Kidney (tissue), 14 donors: ENCODE measurements around the gene DIS3L2. TPM values are rescaled to one million over a fixed set of nuclear protein-coding genes. Genes with fewer than 3 reads are reported as not detected.

Experiments used
- DNase-seq, 5 donors: peaks; one replicate each; pipeline ENCODE4 v3.0.0-alpha.2; 2013 to 2020
- FAIRE-seq: peaks from 2 replicates; lab custom pipeline; 2012; peaks lifted over from hg19 to GRCh38; lab: Jason Lieb, UNC
- H3K27ac ChIP-seq, 2 donors: one replicate each; pipeline ENCODE4 v1.7.0; 2013; ENCODE audit warnings: low read depth in 2 of 2, low read length in 2 of 2, inconsistent platforms in 1 of 2
- H3K27me3 ChIP-seq: one replicate; pipeline ENCODE4 v1.7.1; 2013; ENCODE audit warnings: low read length, inconsistent platforms; ENCODE audit not compliant: control insufficient read depth, insufficient read depth
- H3K36me3 ChIP-seq, 3 donors: one replicate each; pipeline versions ENCODE4 v1.7.0 to v1.7.1; 2013; ENCODE audit warnings: low read length in 3 of 3, control low read depth in 1 of 3, inconsistent platforms in 1 of 3; ENCODE audit not compliant: insufficient read depth in 3 of 3, control insufficient read depth in 2 of 3
- H3K4me1 ChIP-seq, 3 donors: one replicate each; pipeline versions ENCODE4 v1.7.0 to v1.7.1; 2013; ENCODE audit warnings: low read length in 3 of 3, inconsistent platforms in 1 of 3, low read depth in 1 of 3; ENCODE audit not compliant: control insufficient read depth in 2 of 3, insufficient read depth in 2 of 3
- H3K4me3 ChIP-seq, 3 donors: one replicate each; pipeline versions ENCODE4 v1.7.0 to v1.8.1; 2013; ENCODE audit warnings: low read length in 3 of 3, control low read depth in 1 of 3, inconsistent platforms in 1 of 3
- H3K9ac ChIP-seq, 3 donors: one replicate each; pipeline versions ENCODE4 v1.7.0 to v1.7.1; 2013; ENCODE audit warnings: low read length in 3 of 3, control low read depth in 1 of 3, inconsistent platforms in 1 of 3
- H3K9me3 ChIP-seq, 3 donors: one replicate each; pipeline versions ENCODE4 v1.7.0 to v1.7.1; 2013; ENCODE audit warnings: low read length in 3 of 3, control low read depth in 1 of 3, inconsistent platforms in 1 of 3; ENCODE audit not compliant: control insufficient read depth in 2 of 3, insufficient read depth in 1 of 3
- intact Hi-C: fragments of 100-400 bp; cut with DNase I; formaldehyde crosslinking; loops from one replicate; pipeline ENCODE4 v1.11.1; 2022
- polyA plus RNA-seq: library from polyadenylated mRNA; stranded (reverse); fragments of 350-450 nt; fragmentation: Illumina TruSeq; extraction: RNeasy Lipid Tissue Mini Kit (QIAGEN cat#74804); gene quantifications from one replicate; pipeline ENCODE4 v1.2.3, GENCODE V29; 2014; ENCODE audit warnings: low read depth, low replicate concordance; ENCODE audit not compliant: insufficient read depth
- total RNA-seq: library from RNA; stranded (reverse); fragmentation: NEBNext Ultra II Directional; extraction: Animal tissue kit (Norgen Biotek cat#: 25700); gene quantifications from one replicate; pipeline ENCODE4 v1.2.1, GENCODE V29; 2021
- TF ChIP-seq, protein P1 (sequence below): IDR thresholded peaks from 3 replicates; pipeline ENCODE4 v1.5.1; 2012; ENCODE audit warnings: mild to moderate bottlenecking, moderate library complexity, borderline replicate concordance; ENCODE audit not compliant: insufficient read depth; ENCODE audit errors: extremely low read depth
- donor health status: control.
- donor health status: control.
- donor health status: control.
- donor health status: control.
- donor health status: control.
- donor health status: DM: yes; HTN: yes; CAD: no.
- donor health status: Normal renal cell carcinoma (clear cell type).

DIS3L2 gene
- total and polyA plus RNA-seq, 2 donors from 2014 or later: 12.3 to 47.7 TPM

DNA sequence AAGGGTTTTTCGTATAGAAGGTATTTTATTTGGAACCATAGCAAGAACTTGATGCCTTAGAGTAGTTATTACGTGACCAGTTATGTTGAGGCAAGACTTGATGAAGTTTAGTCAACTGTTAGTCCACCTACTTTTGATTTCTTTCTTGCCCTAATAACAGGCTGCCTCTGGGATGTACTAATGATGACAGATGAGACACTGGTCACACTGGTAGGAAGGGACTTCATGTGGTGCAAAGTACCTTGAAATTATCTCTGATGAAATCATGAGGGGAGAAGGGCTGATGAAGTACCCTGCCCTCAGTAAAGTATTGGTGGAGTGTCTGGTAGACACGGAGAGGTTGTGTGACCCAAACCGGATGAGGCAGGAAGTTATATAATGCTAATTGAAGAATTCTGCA lies 5.4 kb downstream of the DIS3L2 start:
- H3K4me1 ChIP-seq: no peaks in the 10 kb centered on the region
- peaks cover 0 to 3% (median 0%) of the 10 kb centered on the region in 3 donors for H3K9me3 ChIP-seq
- H3K4me3 ChIP-seq: no peak overlapping the region
- H3K27me3 ChIP-seq: no peaks in the 10 kb centered on the region
- no peak overlapping the region for H3K27ac ChIP-seq
- FAIRE-seq (no peak), DNase-seq (no peak)
- intact Hi-C loops: no loop called here
- H3K36me3 ChIP-seq: no peaks in the 10 kb centered on the region
- H3K9ac ChIP-seq: no peak overlapping the region
- TF ChIP-seq, protein P1, sequence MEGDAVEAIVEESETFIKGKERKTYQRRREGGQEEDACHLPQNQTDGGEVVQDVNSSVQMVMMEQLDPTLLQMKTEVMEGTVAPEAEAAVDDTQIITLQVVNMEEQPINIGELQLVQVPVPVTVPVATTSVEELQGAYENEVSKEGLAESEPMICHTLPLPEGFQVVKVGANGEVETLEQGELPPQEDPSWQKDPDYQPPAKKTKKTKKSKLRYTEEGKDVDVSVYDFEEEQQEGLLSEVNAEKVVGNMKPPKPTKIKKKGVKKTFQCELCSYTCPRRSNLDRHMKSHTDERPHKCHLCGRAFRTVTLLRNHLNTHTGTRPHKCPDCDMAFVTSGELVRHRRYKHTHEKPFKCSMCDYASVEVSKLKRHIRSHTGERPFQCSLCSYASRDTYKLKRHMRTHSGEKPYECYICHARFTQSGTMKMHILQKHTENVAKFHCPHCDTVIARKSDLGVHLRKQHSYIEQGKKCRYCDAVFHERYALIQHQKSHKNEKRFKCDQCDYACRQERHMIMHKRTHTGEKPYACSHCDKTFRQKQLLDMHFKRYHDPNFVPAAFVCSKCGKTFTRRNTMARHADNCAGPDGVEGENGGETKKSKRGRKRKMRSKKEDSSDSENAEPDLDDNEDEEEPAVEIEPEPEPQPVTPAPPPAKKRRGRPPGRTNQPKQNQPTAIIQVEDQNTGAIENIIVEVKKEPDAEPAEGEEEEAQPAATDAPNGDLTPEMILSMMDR: no peak

DNA sequence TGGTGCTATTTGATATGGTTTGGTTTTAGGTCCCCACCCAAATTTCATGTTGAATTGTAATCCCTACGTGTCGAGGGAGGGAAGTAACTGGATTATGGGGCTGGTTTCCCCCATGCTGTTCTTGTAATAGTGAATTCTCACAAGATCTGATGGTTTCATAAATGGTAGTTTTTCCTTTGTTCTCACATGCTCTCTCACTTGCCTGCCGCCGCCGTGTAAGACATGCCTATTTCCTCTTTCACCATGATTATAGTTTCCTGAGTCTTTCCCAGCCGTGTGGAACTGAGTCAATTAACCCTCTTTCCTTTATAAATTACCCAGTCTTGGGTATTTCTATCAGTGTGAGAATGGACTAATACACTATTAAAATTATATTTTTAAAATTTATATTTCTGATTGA lies 7.3 kb downstream of the DIS3L2 start:
- Histone ChIP-seq H3K9ac (no peak overlapping the region), H3K27ac (no peak overlapping the region), H3K4me3 (no peak overlapping the region), H3K36me3 (no peaks in the 10 kb centered on the region), H3K27me3 (no peaks in the 10 kb centered on the region), H3K4me1 (no peaks in the 10 kb centered on the region), H3K9me3 (peaks cover 0 to 3% (median 0%) of the 10 kb centered on the region in 3 donors)
- DNase-seq (no peak), FAIRE-seq (no peak)
- intact Hi-C loops: no loop called here
- TF ChIP-seq, protein P1: no peak

DNA sequence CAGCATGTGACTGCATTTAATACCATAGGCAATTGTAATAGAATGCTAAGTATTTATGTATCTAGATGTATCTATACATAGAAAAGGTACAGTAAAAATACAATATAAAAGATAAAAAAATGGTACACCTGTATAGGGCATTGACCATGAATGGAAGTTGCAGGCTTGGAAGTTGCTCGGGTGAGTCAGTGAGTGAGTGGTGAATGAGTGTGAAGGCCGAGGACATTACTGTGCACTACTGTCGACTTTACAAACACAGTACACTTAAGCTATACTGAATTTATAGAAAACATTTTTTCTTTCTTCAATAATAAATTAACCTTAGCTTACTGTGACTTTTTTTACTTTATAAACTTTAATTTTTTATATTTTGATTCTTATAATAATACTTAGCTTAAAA lies 8.9 kb downstream of the DIS3L2 start:
- TF ChIP-seq, protein P1: no peak
- peak; percentile 57 for FAIRE-seq
- Histone ChIP-seq H3K4me3 (no peak overlapping the region), H3K36me3 (no peaks in the 10 kb centered on the region), H3K4me1 (no peaks in the 10 kb centered on the region), H3K9ac (no peak overlapping the region), H3K9me3 (peaks cover 0 to 3% (median 0%) of the 10 kb centered on the region in 3 donors), H3K27me3 (no peaks in the 10 kb centered on the region), H3K27ac (no peak overlapping the region)
- intact Hi-C loops: no loop called here
- DNase-seq: no peak

DNA sequence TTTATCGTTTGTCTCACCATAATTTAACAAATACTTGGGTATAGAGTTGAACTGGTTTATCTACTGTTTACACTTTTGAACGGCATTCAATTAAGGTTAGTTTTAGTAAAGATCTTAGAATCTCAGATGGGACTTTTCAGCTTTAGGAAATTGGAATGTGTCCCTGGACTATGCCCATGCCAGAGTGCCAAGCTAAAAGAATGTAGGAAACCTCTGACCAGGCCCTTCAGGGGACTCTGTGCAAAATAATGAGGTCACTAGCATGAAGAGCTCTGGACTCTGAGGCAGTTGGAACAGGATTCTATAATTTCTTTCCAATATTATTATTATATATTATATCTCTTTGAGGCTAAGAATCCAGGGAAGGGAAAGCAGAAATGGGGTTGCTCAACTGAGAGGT lies 13.5 kb downstream of the DIS3L2 start:
- no peak overlapping the region for H3K4me3 ChIP-seq
- no peak overlapping the region for H3K27ac ChIP-seq
- no peak overlapping the region for H3K9ac ChIP-seq
- H3K36me3 ChIP-seq: no peaks in the 10 kb centered on the region
- TF ChIP-seq, protein P1: no peak
- DNase-seq (no peak), FAIRE-seq (no peak)
- no peaks in the 10 kb centered on the region for H3K4me1 ChIP-seq
- H3K27me3 ChIP-seq: no peaks in the 10 kb centered on the region
- intact Hi-C loops: no loop called here
- no peaks in the 10 kb centered on the region for H3K9me3 ChIP-seq
